ENCODE measurements around the gene SCFD2. TPM values are rescaled to one million over a fixed set of nuclear protein-coding genes. Genes with fewer than 3 reads are reported as not detected.
"Not testable (repeated sequence)": the region's sequence is repeated elsewhere in the genome, so short reads cannot be mapped to it uniquely, and the experiment has no call there.

Gene SCFD2
- total RNA-seq, 1 donor from 2014 or later = 14.3 TPM

GRCh38 chr4:53221832-53222480, 143.9 kb downstream of the SCFD2 start:
- H3K4me1 ChIP-seq = no peaks in the 10 kb centered on the region
- intact Hi-C loops (cut with DNase I) = no loop called here
- no peak overlapping the region for H3K4me3 ChIP-seq

GRCh38 chr4:53219148-53219547, 146.7 kb downstream of the SCFD2 start:
- H3K9me3 ChIP-seq; DNase-seq; intact Hi-C loops (cut with DNase I): not testable (repeated sequence)

More at GRCh38 chr4:53221832-53222480, 143.9 kb downstream of the SCFD2 start:
- Histone ChIP-seq H3K36me3 (no peaks in the 10 kb centered on the region), H3K9me3 (no peaks in the 10 kb centered on the region), H3K27me3 (no peaks in the 10 kb centered on the region), H3K27ac (no peak overlapping the region)
- no peak for TF ChIP-seq CTCF (IDR thresholded peaks at IDR 0.05)
- DNase-seq (no peak), ATAC-seq (no peak)

GRCh38 chr4:53208753-53209152, 157.1 kb downstream of the SCFD2 start:
- DNase-seq (no peak), ATAC-seq (no peak)
- Histone ChIP-seq H3K9me3 (no peaks in the 10 kb centered on the region), H3K27ac (no peak overlapping the region), H3K36me3 (no peaks in the 10 kb centered on the region), H3K27me3 (no peaks in the 10 kb centered on the region), H3K4me3 (no peak overlapping the region), H3K4me1 (no peaks in the 10 kb centered on the region)
- intact Hi-C loops (cut with DNase I) = no loop called here
- no peak for TF ChIP-seq CTCF (IDR thresholded peaks at IDR 0.05)

More at GRCh38 chr4:53219148-53219547, 146.7 kb downstream of the SCFD2 start:
- H3K4me3 ChIP-seq, ATAC-seq, H3K27me3 ChIP-seq, H3K4me1 ChIP-seq, H3K36me3 ChIP-seq, H3K27ac ChIP-seq: not testable (repeated sequence)

GRCh38 chr4:53205970-53206369, 159.9 kb downstream of the SCFD2 start:
- no peaks in the 10 kb centered on the region for H3K27me3 ChIP-seq
- TF ChIP-seq CTCF (IDR thresholded peaks at IDR 0.05) = no peak
- intact Hi-C loops (cut with DNase I) = no loop called here
- H3K36me3 ChIP-seq = no peaks in the 10 kb centered on the region
- no peak for ATAC-seq
- no peak overlapping the region for H3K4me3 ChIP-seq
- H3K4me1 ChIP-seq = no peaks in the 10 kb centered on the region
- no peak overlapping the region for H3K27ac ChIP-seq
- DNase-seq = no peak
- no peaks in the 10 kb centered on the region for H3K9me3 ChIP-seq

- ATAC-seq = no peak
- no peaks in the 10 kb centered on the region for H3K36me3 ChIP-seq
- intact Hi-C loops (cut with DNase I) = no loop called here
- no peak for DNase-seq
- H3K9me3 ChIP-seq = no peaks in the 10 kb centered on the region
- H3K4me1 ChIP-seq = no peaks in the 10 kb centered on the region
- H3K27ac ChIP-seq = no peak overlapping the region
- H3K4me3 ChIP-seq = no peak overlapping the region
- H3K27me3 ChIP-seq = no peaks in the 10 kb centered on the region
- no peak for TF ChIP-seq CTCF (IDR thresholded peaks at IDR 0.05)
Observed at GRCh38 chr4:53199356-53199755, 166.5 kb downstream of the SCFD2 start.

GRCh38 chr4:53197772-53198142, 168.1 kb downstream of the SCFD2 start:
- intact Hi-C loops (cut with DNase I) = no loop called here
- ATAC-seq (no peak), DNase-seq (no peak)
- TF ChIP-seq CTCF (IDR thresholded peaks at IDR 0.05) = no peak
- Histone ChIP-seq H3K27me3 (no peaks in the 10 kb centered on the region), H3K9me3 (no peaks in the 10 kb centered on the region), H3K36me3 (no peaks in the 10 kb centered on the region), H3K4me1 (no peaks in the 10 kb centered on the region), H3K27ac (no peak overlapping the region), H3K4me3 (no peak overlapping the region)
